H1 (cell line): Measurements from ENCODE around the gene FGD4. TPM values are rescaled to one million over a fixed set of nuclear protein-coding genes. Genes with fewer than 3 reads are reported as not detected.

Experiments used
- CTCF ChIA-PET: fragments of 300-600 bp; sonication (Branson Sonifier 250); formaldehyde crosslinking; loops from one replicate; lab custom pipeline; 2021; ENCODE audit not compliant: partially characterized antibody; lab: Charles Lee
- POLR2A ChIA-PET: fragments of 300-600 bp; sonication (Branson Sonifier 250); formaldehyde crosslinking; loops from one replicate; lab custom pipeline; 2021; ENCODE audit warnings: inconsistent platforms; ENCODE audit not compliant: partially characterized antibody; lab: Charles Lee
- DNase-seq, 2 experiments: peaks; one replicate each; pipeline versions ENCODE4 v3.0.0 to v3.0.0-alpha.2; 2010 to 2022; ENCODE audit warnings: low spot score in 2 of 2, low read depth in 1 of 2, mixed read lengths in 1 of 2
- FAIRE-seq: peaks from 2 replicates; lab custom pipeline; 2011; peaks lifted over from hg19 to GRCh38; lab: Jason Lieb, UNC
- H2AFZ ChIP-seq: 2 replicates; pipeline ENCODE4 v1.8.1; 2012; ENCODE audit warnings: low read length, inconsistent platforms
- H2AK5ac ChIP-seq: 2 replicates; pipeline ENCODE4 v1.6.1; 2013; ENCODE audit warnings: low read depth, low read length
- H2BK120ac ChIP-seq: replicated peaks from 2 replicates; pipeline ENCODE3; 2013; ENCODE audit warnings: low read depth, low read length, inconsistent platforms
- H2BK12ac ChIP-seq: 2 replicates; pipeline ENCODE4 v1.6.1; 2013; ENCODE audit warnings: low read depth, low read length
- H2BK15ac ChIP-seq: 2 replicates; pipeline ENCODE4 v1.6.1; 2013; ENCODE audit warnings: low read length
- H2BK20ac ChIP-seq: 2 replicates; pipeline ENCODE4 v1.6.1; 2013; ENCODE audit warnings: low read length
- H2BK5ac ChIP-seq: 2 replicates; pipeline ENCODE4 v1.6.1; 2013; ENCODE audit warnings: low read depth, low read length
- H3K14ac ChIP-seq: 2 replicates; pipeline ENCODE4 v1.6.1; 2013; ENCODE audit warnings: inconsistent platforms; ENCODE audit not compliant: insufficient read length
- H3K18ac ChIP-seq: 2 replicates; pipeline ENCODE4 v1.6.1; 2013; ENCODE audit warnings: low read length; ENCODE audit errors: extremely low read depth
- H3K23ac ChIP-seq: 2 replicates; pipeline ENCODE4 v1.6.1; 2013; ENCODE audit warnings: inconsistent platforms; ENCODE audit not compliant: insufficient read length
- H3K23me2 ChIP-seq: 2 replicates; pipeline ENCODE4 v1.6.1; 2013; ENCODE audit warnings: low read depth, low read length
- H3K27ac ChIP-seq: 2 replicates; pipeline ENCODE4 v1.6.1; 2011; ENCODE audit warnings: low read depth, low read length, inconsistent platforms
- H3K27me3 ChIP-seq, 4 experiments: replicated peaks in 1 of 4; 1 replicate in 1 of 4; 2 replicates in 3 of 4; pipeline versions ENCODE4 v1.6.1 to v1.8.1; 2011 to 2013; ENCODE audit warnings: low read length in 3 of 4, mild to moderate bottlenecking in 3 of 4, inconsistent platforms in 2 of 4, mixed read lengths in 2 of 4, moderate library complexity in 1 of 4; ENCODE audit not compliant: control insufficient read depth in 3 of 4, insufficient read depth in 3 of 4; ENCODE audit errors: extremely low read depth in 1 of 4
- H3K36me3 ChIP-seq, 4 experiments: 2 replicates each; pipeline versions ENCODE4 v1.6.1 to v1.8.1; 2011 to 2013; ENCODE audit warnings: mild to moderate bottlenecking in 4 of 4, low read length in 3 of 4, moderate library complexity in 2 of 4, control low read depth in 1 of 4, inconsistent platforms in 1 of 4; ENCODE audit not compliant: insufficient read depth in 4 of 4, control insufficient read depth in 2 of 4
- H3K4ac ChIP-seq: replicated peaks from 2 replicates; pipeline ENCODE3; 2013; ENCODE audit warnings: low read length, low read depth, mixed read lengths, inconsistent platforms; ENCODE audit not compliant: insufficient read length
- H3K4me1 ChIP-seq, 4 experiments: replicated peaks in 1 of 4; 1 replicate in 1 of 4; 2 replicates in 3 of 4; pipeline versions ENCODE4 v1.6.1 to v1.8.1; 2011 to 2013; ENCODE audit warnings: low read length in 3 of 4, inconsistent platforms in 2 of 4, mixed read lengths in 1 of 4; ENCODE audit not compliant: insufficient read depth in 4 of 4, control insufficient read depth in 3 of 4
- H3K4me2 ChIP-seq, 2 experiments: 2 replicates each; pipeline versions ENCODE4 v1.6.1 to v1.8.1; 2011 to 2013; ENCODE audit warnings: low read depth in 2 of 2, low read length in 2 of 2, control low read depth in 1 of 2, inconsistent platforms in 1 of 2, mild to moderate bottlenecking in 1 of 2; ENCODE audit not compliant: insufficient read depth in 1 of 2
- H3K4me3 ChIP-seq, 4 experiments: fragments of 200-600, 300-600 bp in 1 of 4; sonication (generic), shearing (Covaris generic), sonication (Bioruptor Twin) in 1 of 4; 2 replicates each; pipeline versions ENCODE4 v1.5.1 to v1.8.1; 2011 to 2016; ENCODE audit warnings: low read length in 4 of 4, low read depth in 3 of 4, control low read depth in 2 of 4, inconsistent platforms in 2 of 4, mild to moderate bottlenecking in 2 of 4, mixed read lengths in 1 of 4, moderate library complexity in 1 of 4; ENCODE audit not compliant: insufficient read depth in 2 of 4; ENCODE audit errors: extremely low read depth in 1 of 4
- H3K56ac ChIP-seq: replicated peaks from 2 replicates; pipeline ENCODE3; 2013; ENCODE audit warnings: low read depth, mild to moderate bottlenecking, mixed read lengths, low read length, inconsistent platforms; ENCODE audit not compliant: insufficient read length
- H3K79me1 ChIP-seq: 2 replicates; pipeline ENCODE4 v1.6.1; 2013; ENCODE audit warnings: low read depth, low read length, control low read depth
- H3K79me2 ChIP-seq, 2 experiments: 2 replicates each; pipeline versions ENCODE4 v1.6.1 to v1.8.1; 2012 to 2013; ENCODE audit warnings: low read length in 2 of 2, mild to moderate bottlenecking in 2 of 2, inconsistent platforms in 1 of 2; ENCODE audit not compliant: insufficient read depth in 2 of 2, control insufficient read depth in 1 of 2
- H3K9ac ChIP-seq, 4 experiments: replicated peaks in 1 of 4; 1 replicate in 1 of 4; 2 replicates in 3 of 4; pipeline versions ENCODE4 v1.6.1 to v1.8.1; 2011 to 2013; ENCODE audit warnings: low read depth in 3 of 4, low read length in 3 of 4, control low read depth in 2 of 4, mild to moderate bottlenecking in 2 of 4, moderate library complexity in 2 of 4, inconsistent platforms in 1 of 4; ENCODE audit errors: extremely low read depth in 1 of 4
- H3K9me3 ChIP-seq, 2 experiments: 2 replicates each; pipeline versions ENCODE4 v1.6.1 to v1.8.1; 2012 to 2013; ENCODE audit warnings: mild to moderate bottlenecking in 2 of 2, moderate library complexity in 2 of 2, control low read depth in 1 of 2, inconsistent platforms in 1 of 2, low read depth in 1 of 2, low read length in 1 of 2, mixed read lengths in 1 of 2; ENCODE audit not compliant: insufficient read depth in 2 of 2
- H4K20me1 ChIP-seq, 2 experiments: replicated peaks in 1 of 2; 2 replicates each; pipeline versions ENCODE3 to v1.8.1; 2011 to 2013; ENCODE audit warnings: inconsistent platforms in 2 of 2, low read length in 2 of 2, mild to moderate bottlenecking in 1 of 2; ENCODE audit not compliant: insufficient read depth in 2 of 2, control insufficient read depth in 1 of 2
- H4K5ac ChIP-seq: 2 replicates; pipeline ENCODE4 v1.6.1; 2013; ENCODE audit warnings: low read length, low read depth, mixed read lengths, inconsistent platforms; ENCODE audit not compliant: insufficient read length
- H4K8ac ChIP-seq: 2 replicates; pipeline ENCODE4 v1.8.0; 2013; ENCODE audit warnings: mild to moderate bottlenecking, moderate library complexity, low read length, inconsistent platforms; ENCODE audit not compliant: insufficient read depth; ENCODE audit errors: extremely low read depth
- H4K91ac ChIP-seq: replicated peaks from 2 replicates; pipeline ENCODE3; 2013; ENCODE audit warnings: low read length, mixed read lengths, inconsistent platforms; ENCODE audit not compliant: insufficient read length
- ASH2L ChIP-seq: fragments of 200-600, 300-600 bp; sonication (generic); IDR thresholded peaks from one replicate; pipeline ENCODE4 v1.7.1; 2017; ENCODE audit warnings: low read length
- BRCA1 ChIP-seq: IDR thresholded peaks from 2 replicates; pipeline ENCODE4 v1.6.1; 2012; ENCODE audit warnings: low read depth, low read length, improper control_type of control experiment
- CREB1 ChIP-seq: IDR thresholded peaks from 2 replicates; pipeline ENCODE4 v1.6.1; 2012; ENCODE audit warnings: inconsistent platforms
- CTBP2 ChIP-seq: IDR thresholded peaks from 2 replicates; pipeline ENCODE4 v1.7.0; 2011; ENCODE audit warnings: borderline replicate concordance, mild to moderate bottlenecking, moderate library complexity, mixed read lengths, low read length; ENCODE audit not compliant: insufficient read depth, insufficient read length
- EZH2 ChIP-seq: fragments of 200-600 bp; sonication (generic); IDR thresholded peaks from 2 replicates; pipeline ENCODE4 v1.7.1; 2012; ENCODE audit warnings: low read depth, mild to moderate bottlenecking, moderate library complexity, low read length, inconsistent platforms; ENCODE audit not compliant: severe bottlenecking
- HDAC6 ChIP-seq: IDR thresholded peaks from one replicate; pipeline ENCODE4 v1.7.1; 2012; ENCODE audit warnings: low read depth, mild to moderate bottlenecking, inconsistent platforms, low read length, moderate library complexity
- MAFK ChIP-seq: IDR thresholded peaks from 2 replicates; pipeline ENCODE4 v1.6.1; 2012; ENCODE audit warnings: low read depth, mild to moderate bottlenecking, improper control_type of control experiment, low read length
- POLR2AphosphoS5 ChIP-seq: IDR thresholded peaks from 2 replicates; pipeline ENCODE4 v1.6.1; 2011; ENCODE audit warnings: low read depth, low read length
- RAD21 ChIP-seq, 2 experiments: IDR thresholded peaks in 1 of 2; conservative IDR thresholded peaks in 1 of 2; 2 replicates each; pipeline ENCODE4 v1.6.1; 2011; ENCODE audit warnings: low read depth in 2 of 2, low read length in 2 of 2, improper control_type of control experiment in 1 of 2, inconsistent platforms in 1 of 2, mild to moderate bottlenecking in 1 of 2, moderate library complexity in 1 of 2
- SIX5 ChIP-seq: IDR thresholded peaks from 2 replicates; pipeline ENCODE4 v1.6.1; 2011; ENCODE audit warnings: mild to moderate bottlenecking, low read depth, low read length
- SP1 ChIP-seq: IDR thresholded peaks from 2 replicates; pipeline ENCODE4 v1.6.1; 2011; ENCODE audit warnings: low read depth, low read length
- SP2 ChIP-seq: IDR thresholded peaks from 2 replicates; pipeline ENCODE4 v1.6.1; 2012; ENCODE audit warnings: mild to moderate bottlenecking, low read length, inconsistent platforms
- SRF ChIP-seq: IDR thresholded peaks from 2 replicates; pipeline ENCODE4 v1.6.1; 2011; ENCODE audit warnings: mild to moderate bottlenecking, low read depth, low read length, moderate library complexity
- TCF12 ChIP-seq: IDR thresholded peaks from 2 replicates; pipeline ENCODE4 v1.6.1; 2011; ENCODE audit warnings: low read depth, mild to moderate bottlenecking, low read length
- WGBS, 2 experiments: shearing (Covaris generic) in 1 of 2; methylation state at CpG; one replicate each; pipeline versions ENCODE4 v1.1.6 to v1.1.7; 2013 to 2015; ENCODE audit warnings: low lambda C conversion rate in 2 of 2, mixed read lengths in 2 of 2, inconsistent platforms in 1 of 2, low coverage in 1 of 2, missing lambda C conversion rate in 1 of 2; ENCODE audit not compliant: insufficient replicate concordance in 2 of 2, insufficient coverage in 1 of 2, insufficient read length in 1 of 2; ENCODE audit errors: extremely low coverage in 1 of 2, missing lambda C conversion rate in 1 of 2; 5-methylcytosine and 5-hydroxymethylcytosine counted together
- polyA plus RNA-seq, 7 experiments: library from polyadenylated mRNA; depleted of rRNA in 3 of 7; stranded (reverse) in 5 of 7; unstranded in 2 of 7; fragments of >200 nt in 5 of 7; fragments of 200-250 nt in 2 of 7; gene quantifications; 1 replicate in 5 of 7; 2 replicates in 1 of 7; 4 replicates in 1 of 7; pipeline versions ENCODE4 v1.2.1 to v1.2.3, GENCODE V29; 2011 to 2013; ENCODE audit warnings: missing spikeins in 2 of 7, mixed read lengths in 2 of 7
- total RNA-seq: library from RNA; stranded (reverse); fragmentation: NEBNext Ultra II Directional; extraction: Animal tissue kit (Norgen Biotek cat#: 25700); gene quantifications from 2 replicates; pipeline ENCODE4 v1.2.1, GENCODE V29; 2021
- TF ChIP-seq, protein P1 (sequence below): IDR thresholded peaks from 2 replicates; pipeline ENCODE4 v1.6.1; 2011; ENCODE audit warnings: low read depth, mild to moderate bottlenecking, low read length; ENCODE audit not compliant: insufficient read depth

The FGD4 gene
- total and polyA plus RNA-seq, 2 of the 8 experiments (the other 6 are each of a cell fraction or from before 2014, with no cell fraction given): 8.5 to 48.2 TPM

DNA sequence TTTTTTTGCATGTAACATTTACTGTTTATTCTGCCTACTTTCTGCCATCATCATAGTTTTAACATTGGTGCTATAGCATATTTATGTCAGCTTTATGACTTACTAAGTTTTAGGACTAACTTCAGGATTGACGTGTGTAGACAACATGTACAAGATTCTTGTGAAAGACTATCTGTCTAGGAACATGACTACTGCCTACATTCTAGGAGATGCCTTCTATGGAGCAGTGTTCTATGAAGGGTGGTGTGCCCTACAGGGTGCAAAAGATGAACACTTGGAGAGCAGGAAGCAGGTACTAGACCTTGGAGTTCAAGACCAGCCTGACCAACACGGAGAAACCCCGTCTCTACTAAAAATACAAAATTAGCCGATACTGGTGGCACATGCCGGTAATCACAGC lies 118.6 kb downstream of the FGD4 start:
- H2BK12ac ChIP-seq: no peak overlapping the region
- H3K79me1 ChIP-seq: peaks cover 1% of the 10 kb centered on the region; the same call in 1 of the 2 replicates
- no peak overlapping the region for H3K4me3 ChIP-seq
- H2BK5ac ChIP-seq: no peak overlapping the region
- peaks cover 0 to 94% of the 10 kb centered on the region in 2 experiments; a peak in 3 of 4 replicates for H3K79me2 ChIP-seq
- no peak overlapping the region for H3K9ac ChIP-seq
- H2AFZ ChIP-seq: no peak overlapping the region
- WGBS, 2 experiments: 99% methylated on average over 5 of the region's 5 CpGs; no CpG with 5 or more reads in 1 of the 2 experiments
- no peak overlapping the region for H4K91ac ChIP-seq
- no peak overlapping the region for H2AK5ac ChIP-seq
- H4K5ac ChIP-seq: no peak overlapping the region
- FAIRE-seq: no peak
- H4K20me1 ChIP-seq: peaks cover 10% of the 10 kb centered on the region in 2 experiments
- H2BK15ac ChIP-seq: no peak overlapping the region
- CTCF ChIA-PET: interaction anchor here (0.9 kb wide), 1 partner anchor 153 kb away, joined by 3 read pairs; no protein-coding TSS in a partner anchor
- H2BK120ac ChIP-seq: no peak overlapping the region
- H3K56ac ChIP-seq: no peak overlapping the region
- H3K27me3 ChIP-seq: no peaks in the 10 kb centered on the region
- H3K9me3 ChIP-seq: no peaks in the 10 kb centered on the region
- POLR2A ChIA-PET: no interaction called here
- no peak overlapping the region for H3K23ac ChIP-seq
- no peak overlapping the region for H3K14ac ChIP-seq
- H3K18ac ChIP-seq: no peak overlapping the region
- no peak for DNase-seq
- H2BK20ac ChIP-seq: no peak overlapping the region
- no peak overlapping the region for H3K4ac ChIP-seq
- H3K4me2 ChIP-seq: no peak overlapping the region
- peaks cover 2% of the 10 kb centered on the region; the same call in 1 of the 2 replicates for H3K23me2 ChIP-seq
- no peaks in the 10 kb centered on the region; a peak in 1 of 8 replicates for H3K36me3 ChIP-seq
- no peak overlapping the region for H4K8ac ChIP-seq
- H3K27ac ChIP-seq: no peak overlapping the region
- H3K4me1 ChIP-seq: peaks cover 0 to 9% (median 4%) of the 10 kb centered on the region in 4 experiments; a peak in 4 of 7 replicates
- TF ChIP-seq CTBP2: no peak
- no peak for TF ChIP-seq SIX5
- no peak for TF ChIP-seq MAFK
- TF ChIP-seq RAD21 (IDR thresholded peaks at IDR 0.05 in 1 of 2, conservative IDR thresholded peaks at IDR 0.05 in 1 of 2; ENCODE audit: low read depth in 2 of 2, low read length in 2 of 2): no peak
- no peak for TF ChIP-seq SP1
- TF ChIP-seq SRF: no peak
- TF ChIP-seq, protein P1, sequence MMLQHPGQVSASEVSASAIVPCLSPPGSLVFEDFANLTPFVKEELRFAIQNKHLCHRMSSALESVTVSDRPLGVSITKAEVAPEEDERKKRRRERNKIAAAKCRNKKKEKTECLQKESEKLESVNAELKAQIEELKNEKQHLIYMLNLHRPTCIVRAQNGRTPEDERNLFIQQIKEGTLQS: no peak
- TF ChIP-seq TCF12: no peak
- TF ChIP-seq BRCA1: no peak
- TF ChIP-seq EZH2: no peak
- TF ChIP-seq POLR2AphosphoS5: no peak
- no peak for TF ChIP-seq HDAC6
- TF ChIP-seq SP2: no peak
- TF ChIP-seq ASH2L: no peak
- TF ChIP-seq CREB1: no peak
